Heart right ventricle (tissue), 16 donors: ENCODE data around the gene CACNA1C. TPM values are rescaled to one million over a fixed set of nuclear protein-coding genes. Genes with fewer than 3 reads are reported as not detected.

Source experiments
- ATAC-seq, 8 donors: fragments of 200-7000 bp; cut with Tn5 transposase; one replicate each; pipeline ENCODE4 v1.9.1; 2020; ENCODE audit warnings: mild to moderate bottlenecking in 8 of 8, moderate library complexity in 8 of 8, moderate number of reproducible peaks in 1 of 8
- DNase-seq, 2 donors: peaks; one replicate each; pipeline ENCODE4 v3.0.0-alpha.2; 2020
- H3K27ac ChIP-seq, 10 donors: fragments of 200-600 bp; sonication (generic) in 2 of 10; one replicate each; pipeline versions ENCODE4 v1.5.0 to v1.8.0; 2020 to 2022; ENCODE audit warnings: mild to moderate bottlenecking in 3 of 10
- H3K27me3 ChIP-seq, 7 donors: fragments of 200-600 bp; one replicate each; pipeline ENCODE4 v1.8.0; 2021 to 2022; ENCODE audit warnings: mild to moderate bottlenecking in 2 of 7
- H3K36me3 ChIP-seq, 9 donors: fragments of 200-600 bp; sonication (generic) in 1 of 9; one replicate each; pipeline versions ENCODE4 v1.5.0 to v1.8.0; 2020 to 2022; ENCODE audit warnings: mild to moderate bottlenecking in 2 of 9
- H3K4me1 ChIP-seq, 9 donors: fragments of 200-600 bp; sonication (generic) in 1 of 9; one replicate each; pipeline versions ENCODE4 v1.5.0 to v1.8.0; 2020 to 2022; ENCODE audit warnings: mild to moderate bottlenecking in 4 of 9
- H3K4me3 ChIP-seq, 10 donors: fragments of 200-600 bp; sonication (generic) in 2 of 10; one replicate each; pipeline versions ENCODE4 v1.5.0 to v1.8.0; 2020 to 2022; ENCODE audit warnings: mild to moderate bottlenecking in 7 of 10, moderate library complexity in 2 of 10
- H3K9me3 ChIP-seq, 11 donors: fragments of 200-600 bp in 10 of 11; sonication (generic) in 2 of 11; one replicate each; pipeline versions ENCODE4 v1.5.0 to v1.8.0; 2013 to 2022; ENCODE audit warnings: mild to moderate bottlenecking in 2 of 11, control low read depth in 1 of 11, moderate library complexity in 1 of 11
- WGBS, 2 donors: extraction: QIAGEN DNeasy Blood & Tissue Kit; methylation state at CpG; one replicate each; pipeline ENCODE4 v1.1.7; 2013; ENCODE audit warnings: inconsistent platforms in 1 of 2; 5-methylcytosine and 5-hydroxymethylcytosine counted together
- intact Hi-C, 10 donors: fragments of 100-400 bp; cut with DNase I; formaldehyde crosslinking; loops; one replicate each; pipeline versions ENCODE4 v1.11.1 to v1.14.2; 2022
- polyA plus RNA-seq, 2 donors: library from polyadenylated mRNA; stranded (reverse); fragments of 200-250 nt; gene quantifications; one replicate each; pipeline ENCODE4 v1.2.3, GENCODE V29; 2013
- total RNA-seq, 10 donors: library from RNA; stranded (reverse); fragmentation: NEBNext Ultra II Directional in 3 of 10; extraction: Animal tissue kit (Norgen Biotek cat#: 25700) in 3 of 10; gene quantifications; one replicate each; pipeline versions ENCODE4 v1.2.1 to v1.2.4, GENCODE V29; 2021 to 2023
- TF ChIP-seq, protein P1 (sequence below), 9 donors: fragments of 200-600 bp; sonication (generic) in 2 of 9; IDR thresholded peaks; one replicate each; pipeline versions ENCODE4 v1.5.0 to v1.8.0; 2021 to 2022; ENCODE audit warnings: antibody characterized with exemption in 9 of 9, mild to moderate bottlenecking in 5 of 9, moderate library complexity in 1 of 9
- donor health status: Arrhythmogenic right ventricular cardiomyopathy.
- donor health status: ischemic (EF 13 %, LVEDD 7.1; RV severe dilation, severe dysfunction).
- donor health status: healthy with polysubstance abuse.
- donor health status: DM: no; HTN: yes; CAD: no.
- donor health status: DM: no; HTN: no; CAD: no.
- donor health status: ischemic (EF 25% LVEDD 6.9; RV normal size, moderate dysfunction).
- donor health status: ischemic (EF 25% LVEDD 5.7; RV mildly dilated, moderate dysfunction).
- donor health status: healthy.
- donor health status: DM: yes; HTN: yes; CAD: no.
- donor health status: Ischemic cardiomyopathy.
- donor health status: ischemic (EF 35%, LVEDD 5.7; RV mildly dilated, moderate dysfunction).
- donor health status: nonischemic (EF 11% LVEDD 7.7; RV severe dilation, severe dysfunction).
- donor health status: DM: yes; HTN: yes; CAD: no.
- donor health status: PGD.
- donor health status: ischemic (EF 29% LVEDD 5.4; RV normal size, mild dysfunction).
- donor health status: nonischemic (EF 23%, LVEDD 6.1; RV moderate dilation, normal function).

Gene CACNA1C
- total and polyA plus RNA-seq, 12 donors: 19.1 to 222 (median 183) TPM

DNA sequence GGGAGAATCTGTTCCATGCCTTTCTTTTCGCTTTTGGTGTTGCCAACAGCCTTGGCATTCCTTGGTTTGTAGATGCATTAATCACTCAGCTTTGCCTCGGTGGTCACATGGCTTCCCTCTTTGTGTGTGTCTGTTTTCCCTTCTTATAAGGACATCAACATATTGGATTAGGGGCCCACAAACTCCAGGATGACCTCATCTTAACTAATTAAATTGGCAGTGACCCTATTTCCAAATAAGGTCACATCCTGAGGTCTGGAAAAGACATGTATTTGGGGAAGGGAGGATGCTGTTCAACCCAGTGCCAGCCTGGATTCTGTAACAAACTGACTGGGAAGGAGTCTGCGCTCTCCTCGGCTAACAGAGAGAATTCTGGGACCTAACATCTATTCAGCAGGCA, 376.2 kb downstream of the CACNA1C start:
- Histone ChIP-seq H3K4me1 (peaks cover 5 to 73% (median 20%) of the 10 kb centered on the region in 9 donors), H3K9me3 (peaks cover 0 to 11% (median 5%) of the 10 kb centered on the region in 11 donors), H3K27ac (peak overlapping the region in 4 of 10 donors; percentile 3 to 42 (median 15)), H3K4me3 (no peak overlapping the region), H3K36me3 (no peaks in the 10 kb centered on the region), H3K27me3 (no peaks in the 10 kb centered on the region)
- DNase-seq (no peak), ATAC-seq (peak in 3 of 8 donors; percentile 31 to 56 (median 45))
- WGBS, 2 donors: 54 to 72% methylated on average over 4 of the region's 4 CpGs
- intact Hi-C loops: no loop called here
- TF ChIP-seq, protein P1, sequence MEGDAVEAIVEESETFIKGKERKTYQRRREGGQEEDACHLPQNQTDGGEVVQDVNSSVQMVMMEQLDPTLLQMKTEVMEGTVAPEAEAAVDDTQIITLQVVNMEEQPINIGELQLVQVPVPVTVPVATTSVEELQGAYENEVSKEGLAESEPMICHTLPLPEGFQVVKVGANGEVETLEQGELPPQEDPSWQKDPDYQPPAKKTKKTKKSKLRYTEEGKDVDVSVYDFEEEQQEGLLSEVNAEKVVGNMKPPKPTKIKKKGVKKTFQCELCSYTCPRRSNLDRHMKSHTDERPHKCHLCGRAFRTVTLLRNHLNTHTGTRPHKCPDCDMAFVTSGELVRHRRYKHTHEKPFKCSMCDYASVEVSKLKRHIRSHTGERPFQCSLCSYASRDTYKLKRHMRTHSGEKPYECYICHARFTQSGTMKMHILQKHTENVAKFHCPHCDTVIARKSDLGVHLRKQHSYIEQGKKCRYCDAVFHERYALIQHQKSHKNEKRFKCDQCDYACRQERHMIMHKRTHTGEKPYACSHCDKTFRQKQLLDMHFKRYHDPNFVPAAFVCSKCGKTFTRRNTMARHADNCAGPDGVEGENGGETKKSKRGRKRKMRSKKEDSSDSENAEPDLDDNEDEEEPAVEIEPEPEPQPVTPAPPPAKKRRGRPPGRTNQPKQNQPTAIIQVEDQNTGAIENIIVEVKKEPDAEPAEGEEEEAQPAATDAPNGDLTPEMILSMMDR (IDR thresholded peaks at IDR 0.05): no peak

DNA sequence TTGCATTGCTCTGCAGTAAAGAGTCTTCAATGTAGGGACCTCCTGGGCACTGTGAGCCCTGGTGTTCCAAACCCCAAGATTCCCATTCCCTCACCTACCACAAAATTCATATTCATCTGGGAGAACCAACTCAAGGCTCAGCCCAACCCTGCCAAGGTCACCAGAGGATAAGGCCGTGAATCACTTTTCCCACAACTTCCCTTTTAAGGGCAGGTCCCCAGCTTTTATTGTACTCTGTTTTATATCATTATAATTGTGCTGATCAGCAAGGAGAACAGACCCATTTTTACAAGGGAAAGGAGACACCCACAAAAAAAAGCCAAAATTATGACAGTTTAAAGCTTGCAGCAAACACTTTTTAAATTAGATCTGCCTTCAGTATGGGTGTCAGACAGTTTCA, 379.0 kb downstream of the CACNA1C start:
- DNase-seq (no peak), ATAC-seq (peak in 5 of 8 donors; percentile 21 to 46 (median 34))
- TF ChIP-seq, protein P1 (IDR thresholded peaks at IDR 0.05): no peak
- no peak overlapping the region for H3K4me3 ChIP-seq
- H3K27me3 ChIP-seq: no peaks in the 10 kb centered on the region
- intact Hi-C loops: no loop called here
- WGBS, 2 donors: 19 to 20% methylated on average over 1 of the region's 1 CpG
- H3K9me3 ChIP-seq: peaks cover 0 to 3% (median 0%) of the 10 kb centered on the region in 11 donors
- H3K36me3 ChIP-seq: peaks cover 0 to 6% (median 0%) of the 10 kb centered on the region in 9 donors
- H3K27ac ChIP-seq: peak overlapping the region in 6 of 10 donors; percentile 4 to 59 (median 48)
- H3K4me1 ChIP-seq: peaks cover 5 to 86% (median 37%) of the 10 kb centered on the region in 9 donors

DNA sequence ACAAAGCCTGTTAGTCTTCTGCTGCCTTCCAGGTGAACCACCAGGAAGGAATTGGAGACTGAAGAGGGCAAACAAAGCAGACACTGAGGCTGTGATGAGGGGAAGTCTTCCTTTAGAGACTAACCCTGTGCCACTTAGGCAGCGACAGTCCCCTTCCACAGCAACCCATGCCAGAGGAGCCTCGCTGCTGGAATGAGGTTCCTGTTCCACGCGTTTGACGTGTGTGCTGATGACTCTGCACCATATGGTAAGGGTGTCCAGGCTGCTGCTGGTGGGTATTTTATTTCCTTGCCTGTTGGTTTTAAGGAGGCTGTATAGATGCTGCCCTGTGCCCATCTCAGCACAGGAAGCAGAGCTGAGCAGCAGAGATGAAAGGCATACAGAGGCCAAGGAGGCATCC, 380.1 kb downstream of the CACNA1C start:
- DNase-seq (no peak), ATAC-seq (no peak)
- H3K36me3 ChIP-seq: peaks cover 0 to 6% (median 0%) of the 10 kb centered on the region in 9 donors
- intact Hi-C loops: no loop called here
- WGBS, 2 donors: 88 to 89% methylated on average over 5 of the region's 5 CpGs
- H3K27ac ChIP-seq: peak overlapping the region in 1 of 10 donors; percentile 4
- TF ChIP-seq, protein P1 (IDR thresholded peaks at IDR 0.05): no peak
- H3K27me3 ChIP-seq: no peaks in the 10 kb centered on the region
- no peaks in the 10 kb centered on the region for H3K9me3 ChIP-seq
- H3K4me3 ChIP-seq: no peak overlapping the region
- H3K4me1 ChIP-seq: peaks cover 5 to 93% (median 37%) of the 10 kb centered on the region in 9 donors

GRCh38 chr12:2435511-2435910, 382.7 kb downstream of the CACNA1C start:
- TF ChIP-seq, protein P1 (IDR thresholded peaks at IDR 0.05): peak in 2 of 9 donors; percentile 10 to 11
- Histone ChIP-seq H3K27ac (peak overlapping the region in 4 of 10 donors; percentile 12 to 44 (median 33)), H3K36me3 (peaks cover 0 to 6% (median 0%) of the 10 kb centered on the region in 9 donors), H3K27me3 (no peaks in the 10 kb centered on the region), H3K4me3 (no peak overlapping the region), H3K9me3 (no peaks in the 10 kb centered on the region), H3K4me1 (peaks cover 5 to 92% (median 47%) of the 10 kb centered on the region in 9 donors)
- DNase-seq: peak in 1 of 2 donors; percentile 37
- ATAC-seq: peak in 4 of 8 donors; percentile 39 to 57 (median 44)
- intact Hi-C loops: loop anchor here in 1 of 10 donors (5.0 kb wide), 1 partner anchor 253 kb away; no protein-coding TSS in a partner anchor
- 69 to 79% methylated on average over 11 of the region's 11 CpGs for WGBS, 2 donors
